Measurements from ENCODE around the gene MAT2A. TPM values are rescaled to one million over a fixed set of nuclear protein-coding genes. Genes with fewer than 3 reads are reported as not detected.

Gene MAT2A
- total and polyA plus RNA-seq, 9 of the 15 experiments (the other 6 are each of a cell fraction or from before 2014, with no cell fraction given), result 130 to 1,027 (median 240) TPM

GRCh38 chr2:85539361-85540132 lies 579 bp downstream of the MAT2A start (continued):
- TF ChIP-seq MLX (CRISPR knock-in tag; conservative IDR thresholded peaks at IDR 0.05) (peak; percentile 67 to 76; a peak in 1 of 4 replicates), ELK1 (CRISPR knock-in tag; IDR thresholded peaks at IDR 0.05) (no peak), U2AF2 (optimal IDR thresholded peaks at IDR 0.05; ENCODE audit: low read depth, low read length) (no peak), ZNF253 (CRISPR knock-in tag; conservative IDR thresholded peaks at IDR 0.05) (no peak), L3MBTL2 (IDR thresholded peaks at IDR 0.05) (peak; percentile 70), TAF15 (IDR thresholded peaks at IDR 0.05; ENCODE audit: low read depth, low read length) (no peak), DPF2 (IDR thresholded peaks at IDR 0.05) (0 out of 2 replicates have a peak, but pooled peaks have one; percentile 13), TARDBP (IDR thresholded peaks at IDR 0.05) (no peak), HNRNPUL1 (IDR thresholded peaks at IDR 0.05; ENCODE audit: low read length) (no peak), MCM5 (IDR thresholded peaks at IDR 0.05; ENCODE audit: low read depth) (no peak), CBFB (CRISPR knock-in tag; IDR thresholded peaks at IDR 0.05) (peak; percentile 72; the same call in 1 of the 2 replicates), RBM15 (IDR thresholded peaks at IDR 0.05; ENCODE audit: insufficient read depth, low read length) (peak; percentile 93; the same call in 1 of the 2 replicates), ATF3 (IDR thresholded peaks at IDR 0.05) (no peak), ATF3 (CRISPR knock-in tag; conservative IDR thresholded peaks at IDR 0.05) (no peak; the same call in none of the 2 replicates), SMAD3 (CRISPR knock-in tag; conservative IDR thresholded peaks at IDR 0.05) (no peak), CCNT2 (IDR thresholded peaks at IDR 0.05; ENCODE audit: borderline replicate concordance, extremely low read depth, insufficient read length, low read depth, low read length) (peak; percentile 97), GTF2F1 (IDR thresholded peaks at IDR 0.05; ENCODE audit: low read depth, low read length) (0 out of 2 replicates have a peak, but pooled peaks have one; percentile 17), ZNF717 (CRISPR knock-in tag; IDR thresholded peaks at IDR 0.05) (peak; percentile 73; the same call in 1 of the 2 replicates), NEUROD1 (IDR thresholded peaks at IDR 0.05; ENCODE audit: borderline replicate concordance, low read depth, low read length, partially characterized antibody) (no peak)
- TF ChIP-seq, protein P1, sequence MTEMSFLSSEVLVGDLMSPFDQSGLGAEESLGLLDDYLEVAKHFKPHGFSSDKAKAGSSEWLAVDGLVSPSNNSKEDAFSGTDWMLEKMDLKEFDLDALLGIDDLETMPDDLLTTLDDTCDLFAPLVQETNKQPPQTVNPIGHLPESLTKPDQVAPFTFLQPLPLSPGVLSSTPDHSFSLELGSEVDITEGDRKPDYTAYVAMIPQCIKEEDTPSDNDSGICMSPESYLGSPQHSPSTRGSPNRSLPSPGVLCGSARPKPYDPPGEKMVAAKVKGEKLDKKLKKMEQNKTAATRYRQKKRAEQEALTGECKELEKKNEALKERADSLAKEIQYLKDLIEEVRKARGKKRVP (CRISPR knock-in tag; IDR thresholded peaks at IDR 0.05), result peak; percentile 12; the same call in 1 of the 2 replicates
- TF ChIP-seq, protein P2, sequence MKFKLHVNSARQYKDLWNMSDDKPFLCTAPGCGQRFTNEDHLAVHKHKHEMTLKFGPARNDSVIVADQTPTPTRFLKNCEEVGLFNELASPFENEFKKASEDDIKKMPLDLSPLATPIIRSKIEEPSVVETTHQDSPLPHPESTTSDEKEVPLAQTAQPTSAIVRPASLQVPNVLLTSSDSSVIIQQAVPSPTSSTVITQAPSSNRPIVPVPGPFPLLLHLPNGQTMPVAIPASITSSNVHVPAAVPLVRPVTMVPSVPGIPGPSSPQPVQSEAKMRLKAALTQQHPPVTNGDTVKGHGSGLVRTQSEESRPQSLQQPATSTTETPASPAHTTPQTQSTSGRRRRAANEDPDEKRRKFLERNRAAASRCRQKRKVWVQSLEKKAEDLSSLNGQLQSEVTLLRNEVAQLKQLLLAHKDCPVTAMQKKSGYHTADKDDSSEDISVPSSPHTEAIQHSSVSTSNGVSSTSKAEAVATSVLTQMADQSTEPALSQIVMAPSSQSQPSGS (CRISPR knock-in tag; IDR thresholded peaks at IDR 0.05), result no peak
- TF ChIP-seq, protein P3, sequence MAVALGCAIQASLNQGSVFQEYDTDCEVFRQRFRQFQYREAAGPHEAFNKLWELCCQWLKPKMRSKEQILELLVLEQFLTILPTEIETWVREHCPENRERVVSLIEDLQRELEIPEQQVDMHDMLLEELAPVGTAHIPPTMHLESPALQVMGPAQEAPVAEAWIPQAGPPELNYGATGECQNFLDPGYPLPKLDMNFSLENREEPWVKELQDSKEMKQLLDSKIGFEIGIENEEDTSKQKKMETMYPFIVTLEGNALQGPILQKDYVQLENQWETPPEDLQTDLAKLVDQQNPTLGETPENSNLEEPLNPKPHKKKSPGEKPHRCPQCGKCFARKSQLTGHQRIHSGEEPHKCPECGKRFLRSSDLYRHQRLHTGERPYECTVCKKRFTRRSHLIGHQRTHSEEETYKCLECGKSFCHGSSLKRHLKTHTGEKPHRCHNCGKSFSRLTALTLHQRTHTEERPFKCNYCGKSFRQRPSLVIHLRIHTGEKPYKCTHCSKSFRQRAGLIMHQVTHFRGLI (CRISPR knock-in tag; IDR thresholded peaks at IDR 0.05), result no peak

All from K562 (cell line).